D341Med (cell line): ENCODE results near the gene FAM219B.
"Not testable (repeated sequence)": the region's sequence is repeated elsewhere in the genome, so short reads cannot be mapped to it uniquely, and the experiment has no call there.

Source experiments
- DNase-seq: peaks from one replicate; pipeline ENCODE4 v3.0.0; 2012; ENCODE audit warnings: low spot score

FAM219B gene

GRCh38 chr15:74903676-74904075, 3.0 kb downstream of the FAM219B start:
- no peak for DNase-seq

GRCh38 chr15:74902295-74903075, 4.2 kb downstream of the FAM219B start:
- DNase-seq = no peak

- peak; percentile 82 for DNase-seq
Measured at GRCh38 chr15:74901612-74902063, 5.0 kb downstream of the FAM219B start.

GRCh38 chr15:74897300-74897701, 9.3 kb downstream of the FAM219B start:
- no peak for DNase-seq

GRCh38 chr15:74896316-74896715, 10.3 kb downstream of the FAM219B start:
- no peak for DNase-seq

GRCh38 chr15:74895830-74896229, 10.8 kb downstream of the FAM219B start:
- no peak for DNase-seq

GRCh38 chr15:74894383-74894782, 12.3 kb downstream of the FAM219B start:
- not testable (repeated sequence) for DNase-seq

- DNase-seq = no peak
Measured at GRCh38 chr15:74893627-74894026, 13.0 kb downstream of the FAM219B start.

- no peak for DNase-seq
Measured at GRCh38 chr15:74892931-74893330, 13.7 kb downstream of the FAM219B start.

- DNase-seq = no peak
Measured at GRCh38 chr15:74892313-74892712, 14.3 kb downstream of the FAM219B start.

- no peak for DNase-seq
Measured at GRCh38 chr15:74891469-74891868, 15.2 kb downstream of the FAM219B start.

- DNase-seq = no peak
Measured at GRCh38 chr15:74890665-74890960, 16.0 kb downstream of the FAM219B start.

- DNase-seq = peak; percentile 98
Measured at GRCh38 chr15:74889883-74890664, 16.6 kb downstream of the FAM219B start, which contains the start of gene MPI. MPI (plus strand) TSS chr15:74890042; CDS start chr15:74890074, 32 bp downstream.

- peak; percentile 55 for DNase-seq
Measured at GRCh38 chr15:74889390-74889882, 17.2 kb downstream of the FAM219B start.

- no peak for DNase-seq
Measured at GRCh38 chr15:74888716-74889115, 17.9 kb downstream of the FAM219B start.

- DNase-seq = not testable (repeated sequence)
Measured at GRCh38 chr15:74887537-74888193, 19.0 kb downstream of the FAM219B start.

GRCh38 chr15:74885461-74885860, 21.2 kb downstream of the FAM219B start:
- no peak for DNase-seq

GRCh38 chr15:74884428-74885223, 22.0 kb downstream of the FAM219B start:
- DNase-seq = no peak

- no peak for DNase-seq
Measured at GRCh38 chr15:74882528-74882927, 24.1 kb downstream of the FAM219B start.

GRCh38 chr15:74878273-74878672, 28.4 kb downstream of the FAM219B start:
- no peak for DNase-seq

- peak; percentile 60 for DNase-seq
Measured at GRCh38 chr15:74873756-74874424, 32.8 kb downstream of the FAM219B start.
